GM12892 (cell line): ENCODE measurements around the gene GPER1.

ENCODE experiments used
- DNase-seq: peaks from one replicate; pipeline ENCODE4 v3.0.0; 2011; ENCODE audit not compliant: insufficient read length
- FAIRE-seq: peaks from 2 replicates; lab custom pipeline; 2011; peaks lifted over from hg19 to GRCh38; lab: Jason Lieb, UNC
- POLR2A ChIP-seq: IDR thresholded peaks from 2 replicates; pipeline ENCODE4 v1.6.1; 2011; ENCODE audit warnings: low read depth, low read length, control low read depth
- POLR2AphosphoS5 ChIP-seq: IDR thresholded peaks from 2 replicates; pipeline ENCODE4 v1.6.1; 2011; ENCODE audit warnings: low read depth, low read length, control low read depth
- TAF1 ChIP-seq: IDR thresholded peaks from 2 replicates; pipeline ENCODE4 v1.6.1; 2011; ENCODE audit warnings: low read depth, mild to moderate bottlenecking, control low read depth, low read length, borderline replicate concordance

Gene GPER1

DNA sequence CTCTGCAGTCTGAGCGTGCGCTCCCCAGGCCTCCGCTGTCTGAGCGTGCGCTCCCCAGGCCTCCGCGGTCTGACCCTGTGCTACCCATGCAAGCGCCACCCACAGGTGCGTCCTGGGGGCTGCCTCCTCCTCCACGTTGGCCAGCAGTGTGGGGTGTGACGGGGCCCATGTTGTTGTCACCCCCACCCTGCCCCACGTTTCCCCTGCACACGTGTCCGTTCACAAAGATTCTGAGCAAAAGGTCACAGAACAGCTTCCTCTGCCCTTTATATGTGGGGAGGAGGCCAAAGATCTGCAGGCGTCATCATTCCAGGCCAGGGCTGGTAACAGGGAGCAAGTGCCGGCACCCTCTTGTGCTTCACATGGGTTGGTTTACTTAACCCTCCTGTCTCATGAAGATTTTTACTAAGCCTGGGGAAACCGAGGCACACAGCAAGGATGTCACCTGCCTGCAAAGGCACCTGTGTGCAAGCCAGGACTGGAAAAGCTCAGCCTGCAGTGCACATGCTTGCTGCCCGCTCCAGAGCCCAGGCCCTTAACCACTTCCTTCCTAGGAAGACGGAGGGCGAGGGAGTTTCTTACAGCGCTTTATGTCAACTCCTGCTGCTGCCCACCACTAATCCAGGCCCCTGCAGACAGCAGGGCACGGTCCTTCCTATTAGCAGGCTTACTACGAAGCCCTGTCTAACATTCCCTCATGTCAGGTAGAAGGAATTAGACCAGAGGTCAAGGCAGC is 38.7 kb upstream of the GPER1 start:
- TF ChIP-seq POLR2AphosphoS5 (no peak), TAF1 (no peak), POLR2A (no peak)
- no peak for DNase-seq
- no peak for FAIRE-seq

- DNase-seq (no peak), FAIRE-seq (no peak)
- TF ChIP-seq POLR2A (no peak), POLR2AphosphoS5 (no peak), TAF1 (no peak)
Observed at GRCh38 chr7:1049801-1050200, 38.1 kb upstream of the GPER1 start.

- DNase-seq (no peak), FAIRE-seq (no peak)
- TF ChIP-seq TAF1, result no peak
- no peak for TF ChIP-seq POLR2A
- no peak for TF ChIP-seq POLR2AphosphoS5
Observed at GRCh38 chr7:1050254-1050906, 37.5 kb upstream of the GPER1 start.

DNA sequence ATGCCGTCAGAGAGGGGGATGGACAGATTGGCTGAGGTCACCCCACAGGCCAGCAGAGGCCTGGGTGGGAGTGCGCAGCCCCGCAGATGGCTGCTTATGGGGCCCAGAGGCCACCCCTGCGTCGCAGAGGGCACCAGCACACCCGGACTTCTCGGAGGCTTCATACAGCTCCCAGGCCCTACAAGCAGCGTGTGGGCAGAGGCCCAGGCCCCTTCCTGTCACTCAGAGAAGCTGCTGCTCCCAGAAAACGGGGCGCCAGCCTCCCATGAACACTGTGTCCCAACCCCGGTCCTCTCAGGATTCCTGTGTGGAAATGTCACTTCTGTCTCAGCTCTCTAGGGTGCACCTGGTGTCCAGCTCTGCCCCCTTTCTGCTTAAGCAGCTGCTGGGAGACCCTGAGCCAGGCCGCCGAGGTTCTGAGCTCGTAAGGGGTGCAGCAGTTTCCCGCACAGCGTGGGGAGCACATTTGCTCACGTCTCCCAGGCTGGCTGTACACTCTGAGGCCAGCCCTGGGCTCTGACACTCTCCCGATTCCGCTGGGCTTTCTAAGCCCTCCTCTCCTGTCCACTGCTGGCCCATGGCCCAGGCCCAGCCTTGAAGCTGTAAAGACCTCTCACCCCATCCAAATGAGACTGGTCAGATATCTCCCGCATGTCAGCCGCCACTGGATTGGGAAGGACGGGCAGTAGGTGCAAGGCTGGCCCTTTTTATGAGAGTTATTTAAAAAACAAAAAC is 36.8 kb upstream of the GPER1 start:
- TF ChIP-seq TAF1 (no peak), POLR2A (no peak), POLR2AphosphoS5 (no peak)
- DNase-seq (no peak), FAIRE-seq (no peak)

DNA sequence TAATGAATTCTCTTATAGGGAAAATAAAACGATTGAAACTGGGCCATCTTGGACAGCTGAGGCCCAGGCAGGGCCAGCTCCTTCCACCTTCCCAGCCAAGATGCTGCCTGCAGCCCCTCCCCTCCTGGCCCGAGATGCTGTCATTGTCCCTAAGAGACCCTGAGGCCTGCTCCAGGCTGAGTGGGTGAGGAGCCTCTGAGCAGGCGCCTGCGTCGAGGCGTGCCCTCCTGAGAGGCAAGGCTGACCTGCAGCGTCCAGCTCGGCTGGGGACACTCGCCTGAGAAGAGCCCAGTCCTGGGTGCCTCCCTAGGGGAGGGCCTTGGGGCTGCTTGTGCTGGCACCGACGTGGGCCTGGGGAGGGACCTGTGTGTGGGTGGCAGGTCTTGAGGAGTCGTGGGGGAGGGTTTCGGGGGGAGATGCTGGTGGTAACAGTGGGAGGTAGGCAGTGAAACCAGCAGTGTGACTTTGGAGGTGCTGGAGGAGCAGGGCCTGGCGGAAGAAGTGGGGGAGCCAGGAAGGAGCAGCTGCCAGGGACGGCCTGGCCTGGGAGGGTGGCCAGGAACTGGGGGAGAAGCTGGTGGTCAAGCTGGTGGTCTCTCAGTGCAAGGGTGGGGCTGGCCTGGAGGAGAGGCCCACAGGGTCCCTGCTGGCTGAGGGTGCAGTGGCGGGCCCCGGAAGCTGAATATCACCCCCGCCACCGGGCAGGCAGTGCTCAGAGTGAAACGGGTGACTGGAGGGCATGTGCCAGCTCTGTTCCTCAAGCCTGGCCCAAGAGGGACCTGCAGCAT is 35.7 kb upstream of the GPER1 start:
- no peak for FAIRE-seq
- DNase-seq, result no peak
- no peak for TF ChIP-seq POLR2A
- TF ChIP-seq TAF1, result no peak
- no peak for TF ChIP-seq POLR2AphosphoS5

DNA sequence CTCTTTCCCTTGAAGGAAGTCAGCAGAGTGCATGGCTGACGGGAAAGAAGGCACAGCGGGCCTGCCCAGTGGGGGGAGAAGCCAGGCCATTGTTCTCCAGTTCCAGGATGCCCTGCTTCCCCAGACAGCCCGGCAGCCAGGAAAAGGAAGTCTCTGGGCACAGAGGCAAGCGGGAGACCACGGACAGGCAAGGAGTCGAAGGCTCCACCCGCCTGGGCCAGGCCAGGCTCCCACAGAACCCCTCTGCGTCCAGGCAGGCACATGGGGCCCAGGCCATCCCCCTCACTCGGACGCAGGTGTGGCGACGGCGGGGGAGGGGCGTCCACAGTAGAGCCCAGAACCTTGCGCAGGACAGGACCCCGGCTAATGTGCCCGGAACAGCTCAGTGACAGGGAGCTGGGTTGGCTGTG is 34.9 kb upstream of the GPER1 start:
- TF ChIP-seq POLR2A, result no peak
- TF ChIP-seq TAF1, result no peak
- no peak for TF ChIP-seq POLR2AphosphoS5
- no peak for DNase-seq
- no peak for FAIRE-seq

- FAIRE-seq (no peak), DNase-seq (no peak)
- no peak for TF ChIP-seq POLR2A
- no peak for TF ChIP-seq TAF1
- no peak for TF ChIP-seq POLR2AphosphoS5
Observed at GRCh38 chr7:1053816-1054370, 34.0 kb upstream of the GPER1 start.

- DNase-seq (no peak), FAIRE-seq (no peak)
Observed at GRCh38 chr7:1054438-1054837, 33.5 kb upstream of the GPER1 start.

GRCh38 chr7:1054861-1055450 is 33.0 kb upstream of the GPER1 start:
- TF ChIP-seq POLR2AphosphoS5, result no peak
- TF ChIP-seq TAF1, result no peak
- TF ChIP-seq POLR2A, result no peak
- DNase-seq, result no peak
- FAIRE-seq, result no peak

More at GRCh38 chr7:1054438-1054837, 33.5 kb upstream of the GPER1 start:
- TF ChIP-seq TAF1 (no peak), POLR2A (no peak), POLR2AphosphoS5 (no peak)

DNA sequence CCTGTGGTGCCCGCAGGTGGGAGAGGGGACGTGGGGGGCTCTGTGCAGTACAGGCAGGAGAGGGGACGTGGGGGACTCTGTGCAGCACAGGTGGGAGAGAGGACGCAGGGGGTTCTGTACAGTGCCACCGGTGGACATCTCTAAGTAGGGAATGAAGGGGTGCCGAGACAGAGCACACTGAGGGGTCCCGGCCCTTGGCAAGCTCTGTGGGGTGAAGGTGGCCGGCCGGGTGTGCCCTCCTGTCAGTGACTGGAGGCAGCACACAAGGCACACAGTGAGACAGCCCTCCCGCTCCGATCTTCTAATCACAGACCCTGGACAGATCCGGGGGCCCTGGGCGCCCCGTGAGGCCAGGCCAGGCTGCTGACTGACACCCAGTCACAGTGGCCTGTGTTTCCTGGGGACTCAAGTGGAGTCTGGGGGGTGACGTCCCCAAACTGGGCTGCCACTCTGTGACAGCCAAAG is 32.4 kb upstream of the GPER1 start:
- FAIRE-seq, result no peak
- no peak for TF ChIP-seq POLR2A
- TF ChIP-seq TAF1, result no peak
- no peak for TF ChIP-seq POLR2AphosphoS5
- no peak for DNase-seq
